NCI-H2171 treated with DMSO at 0.1 percent for 48 hours (cell line): Measurements from ENCODE around the gene DHRS3.
"Not testable (repeated sequence)": the region's sequence is repeated elsewhere in the genome, so short reads cannot be mapped to it uniquely, and the experiment has no call there.

Source experiments
- DNase-seq: peaks from one replicate; lab custom pipeline; 2025; lab: John Stamatoyannopoulos, UW

The DHRS3 gene

GRCh38 chr1:12617901-12618660 is at the start of gene DHRS3:
Gene DHRS3, minus strand, starts transcription at chr1:12618210. Its CDS starts 862 bp downstream, at chr1:12617348.
- peak; percentile 94 for DNase-seq

- DNase-seq: no peak
Observed at GRCh38 chr1:12666141-12666735, 48.2 kb upstream of the DHRS3 start.

GRCh38 chr1:12665511-12665910 is 47.5 kb upstream of the DHRS3 start:
- DNase-seq: no peak

- DNase-seq: no peak
Observed at GRCh38 chr1:12662556-12662955, 44.5 kb upstream of the DHRS3 start.

- no peak for DNase-seq
Observed at GRCh38 chr1:12661606-12662219, 43.7 kb upstream of the DHRS3 start.

- peak; percentile 61 for DNase-seq
Observed at GRCh38 chr1:12658531-12659453, 40.8 kb upstream of the DHRS3 start.

GRCh38 chr1:12657885-12658512 is 40.0 kb upstream of the DHRS3 start:
- DNase-seq: not testable (repeated sequence)

- DNase-seq: no peak
Observed at GRCh38 chr1:12657060-12657884, 39.3 kb upstream of the DHRS3 start.

GRCh38 chr1:12656575-12656974 is 38.6 kb upstream of the DHRS3 start:
- DNase-seq: no peak

GRCh38 chr1:12654657-12655056 is 36.6 kb upstream of the DHRS3 start:
- DNase-seq: no peak

- DNase-seq: no peak
Observed at GRCh38 chr1:12654004-12654567, 36.1 kb upstream of the DHRS3 start.

GRCh38 chr1:12649971-12650421 is 32.0 kb upstream of the DHRS3 start:
- DNase-seq: no peak

- no peak for DNase-seq
Observed at GRCh38 chr1:12648741-12649140, 30.7 kb upstream of the DHRS3 start.

GRCh38 chr1:12645401-12645800 is 27.4 kb upstream of the DHRS3 start:
- not testable (repeated sequence) for DNase-seq

- DNase-seq: no peak
Observed at GRCh38 chr1:12644829-12645228, 26.8 kb upstream of the DHRS3 start.

- no peak for DNase-seq
Observed at GRCh38 chr1:12644237-12644636, 26.2 kb upstream of the DHRS3 start.

- no peak for DNase-seq
Observed at GRCh38 chr1:12643785-12644184, 25.8 kb upstream of the DHRS3 start, which contains the start of gene AADACL4. Gene AADACL4, plus strand, starts transcription at chr1:12644085. Its CDS starts 462 bp downstream, at chr1:12644547.

GRCh38 chr1:12643079-12643478 is 25.1 kb upstream of the DHRS3 start:
- DNase-seq: no peak

GRCh38 chr1:12640958-12641272 is 22.9 kb upstream of the DHRS3 start:
- DNase-seq: no peak

- no peak for DNase-seq
Observed at GRCh38 chr1:12640237-12640957, 22.4 kb upstream of the DHRS3 start.
